B cell (primary cell): ENCODE measurements around the gene PDE4B. TPM values are rescaled to one million over a fixed set of nuclear protein-coding genes. Genes with fewer than 3 reads are reported as not detected.

Experiments used
- ATAC-seq: fragments of 200-7000 bp; cut with Tn5 transposase; one replicate; pipeline ENCODE4 v1.10.0; 2021; ENCODE audit warnings: low read depth, mild to moderate bottlenecking, moderate number of reproducible peaks, moderate library complexity
- CTCF ChIA-PET: fragments of 350-600 bp; sonication (Branson Sonifier 250); formaldehyde crosslinking; loops from one replicate; lab custom pipeline; 2021; ENCODE audit warnings: antibody characterized with exemption, inconsistent platforms; lab: Charles Lee
- POLR2A ChIA-PET: fragments of 350-600 bp; sonication (Branson Sonifier 250); formaldehyde crosslinking; loops from one replicate; lab custom pipeline; 2021; ENCODE audit warnings: antibody characterized with exemption; lab: Charles Lee
- DNase-seq: peaks from one replicate; pipeline ENCODE4 v3.0.0; 2013
- H2AFZ ChIP-seq: 2 replicates; pipeline ENCODE4 v1.6.1; 2012; ENCODE audit warnings: mild to moderate bottlenecking, low read depth, low read length; ENCODE audit not compliant: insufficient read depth, poor library complexity, severe bottlenecking
- H3K27ac ChIP-seq, 2 donors: 1 replicate in 1 of 2; 2 replicates in 1 of 2; pipeline ENCODE4 v1.5.1; 2012 to 2013; ENCODE audit warnings: low read length in 2 of 2, mild to moderate bottlenecking in 2 of 2, moderate library complexity in 1 of 2
- H3K27me3 ChIP-seq, 4 experiments: fragments of 200-600 bp in 1 of 4; sonication (generic) in 1 of 4; replicated peaks in 1 of 4; 1 replicate in 2 of 4; 2 replicates in 2 of 4; pipeline versions ENCODE4 v1.6.1 to v1.7.0; 2013 to 2016; ENCODE audit warnings: low read length in 3 of 4, mild to moderate bottlenecking in 2 of 4, mixed read lengths in 1 of 4, moderate library complexity in 1 of 4; ENCODE audit not compliant: insufficient read depth in 4 of 4, control insufficient read depth in 3 of 4; ENCODE audit errors: control extremely low read depth in 1 of 4
- H3K36me3 ChIP-seq, 2 experiments: replicated peaks in 1 of 2; 1 replicate in 1 of 2; 2 replicates in 1 of 2; pipeline versions ENCODE4 v1.6.1 to v1.7.1; 2013; ENCODE audit warnings: low read length in 1 of 2; ENCODE audit not compliant: insufficient read depth in 2 of 2, control insufficient read depth in 1 of 2; ENCODE audit errors: control extremely low read depth in 1 of 2, extremely low read depth in 1 of 2
- H3K4me1 ChIP-seq, 2 donors: fragments of 200-600 bp in 1 of 2; sonication (generic) in 1 of 2; 1 replicate in 1 of 2; 2 replicates in 1 of 2; pipeline versions ENCODE4 v1.5.1 to v1.6.1; 2013 to 2017; ENCODE audit warnings: low read length in 2 of 2; ENCODE audit not compliant: control insufficient read depth in 2 of 2, insufficient read depth in 2 of 2
- H3K4me2 ChIP-seq: replicated peaks from 2 replicates; pipeline ENCODE3; 2012; ENCODE audit warnings: mild to moderate bottlenecking, low read depth, low read length; ENCODE audit not compliant: poor library complexity, severe bottlenecking
- H3K4me3 ChIP-seq, 5 experiments: fragments of 200-600 bp in 1 of 5; sonication (generic) in 1 of 5; 1 replicate in 3 of 5; 2 replicates in 2 of 5; pipeline versions ENCODE4 v1.5.1 to v1.7.0; 2011 to 2016; ENCODE audit warnings: low read length in 4 of 5, mild to moderate bottlenecking in 4 of 5, low read depth in 2 of 5, control low read depth in 1 of 5, moderate library complexity in 1 of 5; ENCODE audit not compliant: insufficient read depth in 1 of 5; ENCODE audit errors: control extremely low read depth in 1 of 5, extremely low read depth in 1 of 5
- H3K79me2 ChIP-seq: fragments of 200-600 bp; sonication (generic); one replicate; pipeline ENCODE4 v1.6.0; 2016; ENCODE audit warnings: low read length; ENCODE audit not compliant: control insufficient read depth, insufficient read depth
- H3K9ac ChIP-seq: fragments of 200-600 bp; sonication (generic); 2 replicates; pipeline ENCODE4 v1.6.1; 2017; ENCODE audit warnings: mild to moderate bottlenecking, low read length, moderate library complexity
- H3K9me3 ChIP-seq, 3 donors: one replicate each; pipeline versions ENCODE4 v1.6.1 to v1.7.1; 2013; ENCODE audit warnings: low read length in 2 of 3; ENCODE audit not compliant: control insufficient read depth in 2 of 3, insufficient read depth in 1 of 3; ENCODE audit errors: control extremely low read depth in 1 of 3
- H4K20me1 ChIP-seq: 2 replicates; pipeline ENCODE4 v1.6.0; 2012; ENCODE audit warnings: mild to moderate bottlenecking, low read length; ENCODE audit not compliant: insufficient read depth, control insufficient read depth, poor library complexity, severe bottlenecking
- H3K27ac Mint-ChIP-seq: one replicate; pipeline ENCODE4 v1.8.0; 2021; ENCODE audit warnings: mixed read lengths
- H3K27me3 Mint-ChIP-seq: one replicate; pipeline ENCODE4 v1.8.0; 2021; ENCODE audit warnings: mixed read lengths
- H3K4me1 Mint-ChIP-seq: one replicate; pipeline ENCODE4 v1.8.0; 2021; ENCODE audit warnings: mixed read lengths
- H3K4me3 Mint-ChIP-seq: one replicate; pipeline ENCODE4 v1.8.0; 2021; ENCODE audit warnings: mixed read lengths
- H3K9me3 Mint-ChIP-seq: one replicate; pipeline ENCODE4 v1.8.0; 2022; ENCODE audit warnings: mixed read lengths; ENCODE audit not compliant: insufficient read depth
- CTCF ChIP-seq: fragments of 200-600 bp; IDR thresholded peaks from one replicate; pipeline ENCODE4 v1.8.0; 2022; ENCODE audit warnings: antibody characterized with exemption, mild to moderate bottlenecking
- EZH2 ChIP-seq: IDR thresholded peaks from 2 replicates; pipeline ENCODE4 v1.6.1; 2012; ENCODE audit warnings: borderline replicate concordance, low read depth, mild to moderate bottlenecking, moderate library complexity, low read length; ENCODE audit not compliant: insufficient read depth, poor library complexity, severe bottlenecking
- WGBS: methylation state at CpG from one replicate; pipeline ENCODE4 v1.1.5; 2013; ENCODE audit warnings: missing lambda C conversion rate; ENCODE audit not compliant: insufficient coverage; 5-methylcytosine and 5-hydroxymethylcytosine counted together
- intact Hi-C: fragments of 100-400 bp; cut with micrococcal nuclease; formaldehyde crosslinking; loops from one replicate; pipeline ENCODE4 v1.10.0; 2022
- polyA plus RNA-seq: library from polyadenylated mRNA; depleted of rRNA; stranded (reverse); fragments of >200 nt; gene quantifications from 2 replicates; pipeline ENCODE4 v1.2.3, GENCODE V29; 2012
- total RNA-seq, 2 donors: library from RNA; stranded (reverse); fragments of 120-200 nt in 1 of 2; gene quantifications; 1 replicate in 1 of 2; 2 replicates in 1 of 2; pipeline versions ENCODE4 v1.2.3 to v1.2.4, GENCODE V29; 2013 to 2022

Gene PDE4B
- total and polyA plus RNA-seq, 2 donors (not counting 1 experiment from before 2014, with no cell fraction given) = 63.7 to 242 TPM

- Mint-ChIP-seq H3K27ac (no peak overlapping the region), H3K4me3 (no peak overlapping the region), H3K4me1 (no peaks in the 10 kb centered on the region), H3K9me3 (no peaks in the 10 kb centered on the region), H3K27me3 (peaks cover 19% of the 10 kb centered on the region)
- no peak overlapping the region for H2AFZ ChIP-seq
- WGBS = 95% methylated on average over 3 of the region's 3 CpGs
- H3K4me2 ChIP-seq = no peak overlapping the region
- no peaks in the 10 kb centered on the region for H3K79me2 ChIP-seq
- no peak overlapping the region for H3K4me3 ChIP-seq
- ChIA-PET CTCF (no interaction called here), POLR2A (no interaction called here)
- no peak overlapping the region for H3K27ac ChIP-seq
- H3K27me3 ChIP-seq = no peaks in the 10 kb centered on the region
- intact Hi-C loops = no loop called here
- no peaks in the 10 kb centered on the region for H3K36me3 ChIP-seq
- H4K20me1 ChIP-seq = no peaks in the 10 kb centered on the region
- DNase-seq (no peak), ATAC-seq (no peak)
- H3K9me3 ChIP-seq = no peaks in the 10 kb centered on the region
- no peaks in the 10 kb centered on the region for H3K4me1 ChIP-seq
- TF ChIP-seq EZH2 = no peak
- no peak for TF ChIP-seq CTCF
- no peak overlapping the region for H3K9ac ChIP-seq
Observed at GRCh38 chr1:66083003-66083402, 290.3 kb downstream of the PDE4B start.

- no peak for ATAC-seq
- no peak overlapping the region for H3K4me3 ChIP-seq
- CTCF ChIA-PET = no interaction called here
Observed at GRCh38 chr1:66084442-66084841, 291.7 kb downstream of the PDE4B start.

More at GRCh38 chr1:66084442-66084841, 291.7 kb downstream of the PDE4B start:
- Histone ChIP-seq H3K79me2 (no peaks in the 10 kb centered on the region), H3K4me2 (no peak overlapping the region), H3K36me3 (no peaks in the 10 kb centered on the region), H3K27me3 (no peaks in the 10 kb centered on the region), H3K9ac (no peak overlapping the region), H4K20me1 (no peaks in the 10 kb centered on the region), H3K9me3 (no peaks in the 10 kb centered on the region), H3K4me1 (no peaks in the 10 kb centered on the region), H2AFZ (no peak overlapping the region), H3K27ac (no peak overlapping the region)
- H3K4me1 Mint-ChIP-seq = no peaks in the 10 kb centered on the region
- no peak for TF ChIP-seq CTCF
- no peak for TF ChIP-seq EZH2
- no peaks in the 10 kb centered on the region for H3K9me3 Mint-ChIP-seq
- DNase-seq = no peak
- H3K4me3 Mint-ChIP-seq = no peak overlapping the region
- intact Hi-C loops = no loop called here
- POLR2A ChIA-PET = no interaction called here
- H3K27ac Mint-ChIP-seq = no peak overlapping the region
- peaks cover 15% of the 10 kb centered on the region for H3K27me3 Mint-ChIP-seq
